ENCODE data around the gene HORMAD1. TPM values are rescaled to one million over a fixed set of nuclear protein-coding genes. Genes with fewer than 3 reads are reported as not detected.
"Not testable (repeated sequence)": the region's sequence is repeated elsewhere in the genome, so short reads cannot be mapped to it uniquely, and the experiment has no call there.

HORMAD1 gene
- total RNA-seq, 2 experiments from 2014 or later = 0.89 TPM; not detected in 1

- Histone ChIP-seq H3K79me2 (ENCODE audit: insufficient read depth, low read depth, low read length) (no peaks in the 10 kb centered on the region), H3K9me2 (ENCODE audit: insufficient read depth, low read length) (no peaks in the 10 kb centered on the region), H2AFZ (ENCODE audit: low read length) (no peak overlapping the region), H3K27ac (ENCODE audit: low read depth, low read length, poor library complexity, severe bottlenecking) (no peak overlapping the region), H3K9me3 (ENCODE audit: low read length) (no peaks in the 10 kb centered on the region), H3K4me3 (ENCODE audit: low read depth, low read length, poor library complexity, severe bottlenecking) (no peak overlapping the region), H3K4me2 (ENCODE audit: low read length) (no peak overlapping the region), H4K20me1 (ENCODE audit: insufficient read depth, low read length) (no peaks in the 10 kb centered on the region), H3K4me1 (ENCODE audit: insufficient read depth, low read length, poor library complexity, severe bottlenecking) (no peaks in the 10 kb centered on the region), H3K36me3 (ENCODE audit: insufficient read depth, low read length) (peaks cover 34% of the 10 kb centered on the region)
- DNase-seq (ENCODE audit: low spot score) = no peak
- intact Hi-C loops (cut with micrococcal nuclease; ENCODE audit: unreplicated experiment) = no loop called here
- TF ChIP-seq, protein P1, sequence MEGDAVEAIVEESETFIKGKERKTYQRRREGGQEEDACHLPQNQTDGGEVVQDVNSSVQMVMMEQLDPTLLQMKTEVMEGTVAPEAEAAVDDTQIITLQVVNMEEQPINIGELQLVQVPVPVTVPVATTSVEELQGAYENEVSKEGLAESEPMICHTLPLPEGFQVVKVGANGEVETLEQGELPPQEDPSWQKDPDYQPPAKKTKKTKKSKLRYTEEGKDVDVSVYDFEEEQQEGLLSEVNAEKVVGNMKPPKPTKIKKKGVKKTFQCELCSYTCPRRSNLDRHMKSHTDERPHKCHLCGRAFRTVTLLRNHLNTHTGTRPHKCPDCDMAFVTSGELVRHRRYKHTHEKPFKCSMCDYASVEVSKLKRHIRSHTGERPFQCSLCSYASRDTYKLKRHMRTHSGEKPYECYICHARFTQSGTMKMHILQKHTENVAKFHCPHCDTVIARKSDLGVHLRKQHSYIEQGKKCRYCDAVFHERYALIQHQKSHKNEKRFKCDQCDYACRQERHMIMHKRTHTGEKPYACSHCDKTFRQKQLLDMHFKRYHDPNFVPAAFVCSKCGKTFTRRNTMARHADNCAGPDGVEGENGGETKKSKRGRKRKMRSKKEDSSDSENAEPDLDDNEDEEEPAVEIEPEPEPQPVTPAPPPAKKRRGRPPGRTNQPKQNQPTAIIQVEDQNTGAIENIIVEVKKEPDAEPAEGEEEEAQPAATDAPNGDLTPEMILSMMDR (conservative IDR thresholded peaks at IDR 0.05; ENCODE audit: low read length) = no peak
- TF ChIP-seq EZH2phosphoT487 (IDR thresholded peaks at IDR 0.05; ENCODE audit: borderline replicate concordance, low read depth, low read length) = no peak
- CTCF ChIA-PET (ENCODE audit: unreplicated experiment) = no interaction called here
- POLR2A ChIA-PET = interaction anchor here (0.8 to 1.0 kb wide), 2 partner anchors 10 to 17 kb away, joined by 3 to 4 read pairs; no protein-coding TSS in a partner anchor
- no TSS peak for BruUV-seq (replicated peaks)
Measured at GRCh38 chr1:150662811-150663210, 57.9 kb downstream of the HORMAD1 start.

- Histone ChIP-seq H3K4me2 (ENCODE audit: low read length) (no peak overlapping the region), H2AFZ (ENCODE audit: low read length) (no peak overlapping the region), H3K9me3 (ENCODE audit: low read length) (no peaks in the 10 kb centered on the region), H3K79me2 (ENCODE audit: insufficient read depth, low read depth, low read length) (no peaks in the 10 kb centered on the region), H3K4me3 (ENCODE audit: low read depth, low read length, poor library complexity, severe bottlenecking) (no peak overlapping the region), H3K27ac (ENCODE audit: low read depth, low read length, poor library complexity, severe bottlenecking) (no peak overlapping the region), H3K9me2 (ENCODE audit: insufficient read depth, low read length) (no peaks in the 10 kb centered on the region), H3K4me1 (ENCODE audit: insufficient read depth, low read length, poor library complexity, severe bottlenecking) (no peaks in the 10 kb centered on the region), H3K36me3 (ENCODE audit: insufficient read depth, low read length) (peaks cover 34% of the 10 kb centered on the region), H4K20me1 (ENCODE audit: insufficient read depth, low read length) (no peaks in the 10 kb centered on the region)
- POLR2A ChIA-PET = no interaction called here
- DNase-seq (ENCODE audit: low spot score) = no peak
- TSS peak; percentile 15 for BruUV-seq (replicated peaks)
- CTCF ChIA-PET (ENCODE audit: unreplicated experiment) = no interaction called here
- intact Hi-C loops (cut with micrococcal nuclease; ENCODE audit: unreplicated experiment) = no loop called here
- TF ChIP-seq, protein P1 (conservative IDR thresholded peaks at IDR 0.05; ENCODE audit: low read length) = no peak
- TF ChIP-seq EZH2phosphoT487 (IDR thresholded peaks at IDR 0.05; ENCODE audit: borderline replicate concordance, low read depth, low read length) = no peak
Measured at GRCh38 chr1:150661156-150661555, 59.5 kb downstream of the HORMAD1 start.

- H4K20me1 ChIP-seq (ENCODE audit: insufficient read depth, low read length) = no peaks in the 10 kb centered on the region
- intact Hi-C loops (cut with micrococcal nuclease; ENCODE audit: unreplicated experiment) = no loop called here
- H3K79me2 ChIP-seq (ENCODE audit: insufficient read depth, low read depth, low read length) = no peaks in the 10 kb centered on the region
- H3K9me2 ChIP-seq (ENCODE audit: insufficient read depth, low read length) = no peaks in the 10 kb centered on the region
- H3K36me3 ChIP-seq (ENCODE audit: insufficient read depth, low read length) = peaks cover 34% of the 10 kb centered on the region
- no peak overlapping the region for H3K4me2 ChIP-seq (ENCODE audit: low read length)
- POLR2A ChIA-PET = no interaction called here
- DNase-seq (ENCODE audit: low spot score) = no peak
- H3K9me3 ChIP-seq (ENCODE audit: low read length) = no peaks in the 10 kb centered on the region
- H3K27ac ChIP-seq (ENCODE audit: low read depth, low read length, poor library complexity, severe bottlenecking) = no peak overlapping the region
- H3K4me3 ChIP-seq (ENCODE audit: low read depth, low read length, poor library complexity, severe bottlenecking) = no peak overlapping the region
- no peaks in the 10 kb centered on the region for H3K4me1 ChIP-seq (ENCODE audit: insufficient read depth, low read length, poor library complexity, severe bottlenecking)
- no peak for TF ChIP-seq EZH2phosphoT487 (IDR thresholded peaks at IDR 0.05; ENCODE audit: borderline replicate concordance, low read depth, low read length)
- TF ChIP-seq, protein P1 (conservative IDR thresholded peaks at IDR 0.05; ENCODE audit: low read length) = no peak
- CTCF ChIA-PET (ENCODE audit: unreplicated experiment) = no interaction called here
- BruUV-seq (replicated peaks) = no TSS peak
- no peak overlapping the region for H2AFZ ChIP-seq (ENCODE audit: low read length)
Measured at GRCh38 chr1:150660584-150660983, 60.1 kb downstream of the HORMAD1 start.

- DNase-seq (ENCODE audit: low spot score); H3K4me2 ChIP-seq (ENCODE audit: low read length); CTCF ChIA-PET (ENCODE audit: unreplicated experiment); H3K4me1 ChIP-seq (ENCODE audit: insufficient read depth, low read length, poor library complexity, severe bottlenecking); H3K9me2 ChIP-seq (ENCODE audit: insufficient read depth, low read length); H4K20me1 ChIP-seq (ENCODE audit: insufficient read depth, low read length); BruUV-seq (replicated peaks); intact Hi-C loops (cut with micrococcal nuclease; ENCODE audit: unreplicated experiment); H3K4me3 ChIP-seq (ENCODE audit: low read depth, low read length, poor library complexity, severe bottlenecking); H3K79me2 ChIP-seq (ENCODE audit: insufficient read depth, low read depth, low read length); H3K9me3 ChIP-seq (ENCODE audit: low read length); H2AFZ ChIP-seq (ENCODE audit: low read length); H3K27ac ChIP-seq (ENCODE audit: low read depth, low read length, poor library complexity, severe bottlenecking): not testable (repeated sequence)
- H3K36me3 ChIP-seq (ENCODE audit: insufficient read depth, low read length) = peaks cover 27% of the 10 kb centered on the region
- POLR2A ChIA-PET = interaction anchor here (1.0 kb wide), 1 partner anchor 9 kb away, joined by 3 read pairs; no protein-coding TSS in a partner anchor
Measured at GRCh38 chr1:150657064-150657463, 63.6 kb downstream of the HORMAD1 start.

Measured in OCI-LY7 (cell line).